GM12878 (cell line): Measurements from ENCODE around the gene PAPPA.

Experiments
- BCL11A ChIP-seq: IDR thresholded peaks from 2 replicates; pipeline ENCODE4 v1.6.1; 2011; ENCODE audit warnings: low read depth, low read length
- CEBPB ChIP-seq, 2 experiments: fragments of 150-350 bp in 1 of 2; IDR thresholded peaks; 2 replicates each; pipeline ENCODE4 v1.6.1; 2012 to 2014; ENCODE audit warnings: low read depth in 2 of 2, low read length in 2 of 2, borderline replicate concordance in 1 of 2, inconsistent platforms in 1 of 2
- SP1 ChIP-seq: IDR thresholded peaks from one replicate; pipeline ENCODE4 v1.6.1; 2011; ENCODE audit warnings: low read depth, low read length
- YY1 ChIP-seq: IDR thresholded peaks from 2 replicates; pipeline ENCODE4 v1.6.1; 2011; ENCODE audit warnings: low read depth, mild to moderate bottlenecking, low read length
- TF ChIP-seq, protein P1 (sequence below): IDR thresholded peaks from 2 replicates; pipeline ENCODE4 v1.6.1; 2012; ENCODE audit warnings: low read length, inconsistent platforms
- TF ChIP-seq, protein P2 (sequence below): IDR thresholded peaks from 2 replicates; pipeline ENCODE4 v1.6.1; 2011; ENCODE audit warnings: borderline replicate concordance, low read depth, mild to moderate bottlenecking, moderate library complexity, mixed read lengths, low read length; ENCODE audit not compliant: insufficient read depth; ENCODE audit errors: extremely low read length

DNA sequence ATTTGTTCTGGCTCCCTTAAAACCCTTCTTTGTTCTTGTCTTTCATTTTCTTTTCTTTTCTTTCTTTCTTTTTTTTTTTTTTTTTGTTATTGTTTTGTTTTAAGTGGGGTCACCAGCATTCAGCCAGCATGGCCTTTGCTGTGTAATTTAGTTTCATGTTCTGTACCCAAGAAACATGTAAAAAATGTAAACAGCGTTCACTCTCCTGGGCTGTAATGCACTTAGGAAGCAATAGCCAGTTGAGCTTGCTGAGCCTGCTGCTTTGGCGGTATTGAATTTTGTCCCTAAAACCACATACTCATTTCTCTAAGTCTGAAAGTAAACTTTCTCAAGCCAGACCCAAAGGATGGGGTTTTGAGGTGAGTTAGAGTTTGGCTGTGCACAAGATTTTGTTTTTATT lies 158.6 kb downstream of the PAPPA start:
- TF ChIP-seq SP1 (no peak), BCL11A (no peak), CEBPB (IDR thresholded peaks at IDR 0.05; ENCODE audit: borderline replicate concordance in 1 of 2, low read depth in 2 of 2, low read length in 2 of 2) (no peak), YY1 (no peak)
- TF ChIP-seq, protein P1, sequence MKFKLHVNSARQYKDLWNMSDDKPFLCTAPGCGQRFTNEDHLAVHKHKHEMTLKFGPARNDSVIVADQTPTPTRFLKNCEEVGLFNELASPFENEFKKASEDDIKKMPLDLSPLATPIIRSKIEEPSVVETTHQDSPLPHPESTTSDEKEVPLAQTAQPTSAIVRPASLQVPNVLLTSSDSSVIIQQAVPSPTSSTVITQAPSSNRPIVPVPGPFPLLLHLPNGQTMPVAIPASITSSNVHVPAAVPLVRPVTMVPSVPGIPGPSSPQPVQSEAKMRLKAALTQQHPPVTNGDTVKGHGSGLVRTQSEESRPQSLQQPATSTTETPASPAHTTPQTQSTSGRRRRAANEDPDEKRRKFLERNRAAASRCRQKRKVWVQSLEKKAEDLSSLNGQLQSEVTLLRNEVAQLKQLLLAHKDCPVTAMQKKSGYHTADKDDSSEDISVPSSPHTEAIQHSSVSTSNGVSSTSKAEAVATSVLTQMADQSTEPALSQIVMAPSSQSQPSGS, result no peak
- TF ChIP-seq, protein P2, sequence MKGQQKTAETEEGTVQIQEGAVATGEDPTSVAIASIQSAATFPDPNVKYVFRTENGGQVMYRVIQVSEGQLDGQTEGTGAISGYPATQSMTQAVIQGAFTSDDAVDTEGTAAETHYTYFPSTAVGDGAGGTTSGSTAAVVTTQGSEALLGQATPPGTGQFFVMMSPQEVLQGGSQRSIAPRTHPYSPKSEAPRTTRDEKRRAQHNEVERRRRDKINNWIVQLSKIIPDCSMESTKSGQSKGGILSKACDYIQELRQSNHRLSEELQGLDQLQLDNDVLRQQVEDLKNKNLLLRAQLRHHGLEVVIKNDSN, result no peak
